ENCODE results near the gene THAP2.

GRCh38 chr12:71702590-71702989 lies 38.5 kb downstream of the THAP2 start:
- TF ChIP-seq POLR2A (IDR thresholded peaks at IDR 0.05): no peak
- no peak for TF ChIP-seq CTCF (IDR thresholded peaks at IDR 0.05)
- no peak for TF ChIP-seq EP300 (IDR thresholded peaks at IDR 0.05)
